C4-2B (cell line): ENCODE results near the gene KRTAP5-1.
"Not testable (repeated sequence)": the region's sequence is repeated elsewhere in the genome, so short reads cannot be mapped to it uniquely, and the experiment has no call there.

Source experiments
- H3K27ac ChIP-seq: fragments of 450-650 bp; 2 replicates; pipeline ENCODE4 v1.5.1; 2017
- ZFX ChIP-seq: fragments of 450-650 bp; IDR thresholded peaks from 2 replicates; pipeline ENCODE4 v1.6.1; 2017
- TF ChIP-seq, protein P1 (sequence below): fragments of 450-650 bp; conservative IDR thresholded peaks from 2 replicates; pipeline ENCODE4 v1.5.1; 2017; ENCODE audit warnings: mild to moderate bottlenecking

The KRTAP5-1 gene

DNA sequence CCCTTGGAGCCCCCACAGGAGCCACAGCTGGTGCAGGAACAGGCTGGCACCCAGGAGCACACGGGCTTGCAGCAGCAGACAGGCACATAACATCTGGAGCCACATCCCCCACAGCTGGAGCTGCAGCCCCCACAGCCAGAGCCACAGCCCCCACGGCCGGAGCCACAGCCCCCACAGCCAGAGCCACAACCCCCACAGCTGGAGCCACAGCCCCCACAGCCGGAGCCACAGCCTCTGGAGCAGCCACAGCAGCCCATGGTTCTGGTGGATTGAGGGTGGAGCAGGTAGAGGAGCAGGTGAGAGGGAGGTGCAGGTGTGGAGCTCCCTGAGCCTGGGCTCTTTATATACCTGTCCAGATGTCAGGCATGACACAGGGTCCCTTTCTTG, 12.9 kb upstream of the KRTAP5-1 start, which contains the start of gene KRTAP5-2:
TSS of gene KRTAP5-2 (minus strand) at position 301 of the 387 bp plus-strand sequence. CDS start at position 257, 44 bp downstream.
- no peak within 1 kb of the TSS for H3K27ac ChIP-seq
- no peak for TF ChIP-seq ZFX
- TF ChIP-seq, protein P1, sequence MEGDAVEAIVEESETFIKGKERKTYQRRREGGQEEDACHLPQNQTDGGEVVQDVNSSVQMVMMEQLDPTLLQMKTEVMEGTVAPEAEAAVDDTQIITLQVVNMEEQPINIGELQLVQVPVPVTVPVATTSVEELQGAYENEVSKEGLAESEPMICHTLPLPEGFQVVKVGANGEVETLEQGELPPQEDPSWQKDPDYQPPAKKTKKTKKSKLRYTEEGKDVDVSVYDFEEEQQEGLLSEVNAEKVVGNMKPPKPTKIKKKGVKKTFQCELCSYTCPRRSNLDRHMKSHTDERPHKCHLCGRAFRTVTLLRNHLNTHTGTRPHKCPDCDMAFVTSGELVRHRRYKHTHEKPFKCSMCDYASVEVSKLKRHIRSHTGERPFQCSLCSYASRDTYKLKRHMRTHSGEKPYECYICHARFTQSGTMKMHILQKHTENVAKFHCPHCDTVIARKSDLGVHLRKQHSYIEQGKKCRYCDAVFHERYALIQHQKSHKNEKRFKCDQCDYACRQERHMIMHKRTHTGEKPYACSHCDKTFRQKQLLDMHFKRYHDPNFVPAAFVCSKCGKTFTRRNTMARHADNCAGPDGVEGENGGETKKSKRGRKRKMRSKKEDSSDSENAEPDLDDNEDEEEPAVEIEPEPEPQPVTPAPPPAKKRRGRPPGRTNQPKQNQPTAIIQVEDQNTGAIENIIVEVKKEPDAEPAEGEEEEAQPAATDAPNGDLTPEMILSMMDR: no peak

DNA sequence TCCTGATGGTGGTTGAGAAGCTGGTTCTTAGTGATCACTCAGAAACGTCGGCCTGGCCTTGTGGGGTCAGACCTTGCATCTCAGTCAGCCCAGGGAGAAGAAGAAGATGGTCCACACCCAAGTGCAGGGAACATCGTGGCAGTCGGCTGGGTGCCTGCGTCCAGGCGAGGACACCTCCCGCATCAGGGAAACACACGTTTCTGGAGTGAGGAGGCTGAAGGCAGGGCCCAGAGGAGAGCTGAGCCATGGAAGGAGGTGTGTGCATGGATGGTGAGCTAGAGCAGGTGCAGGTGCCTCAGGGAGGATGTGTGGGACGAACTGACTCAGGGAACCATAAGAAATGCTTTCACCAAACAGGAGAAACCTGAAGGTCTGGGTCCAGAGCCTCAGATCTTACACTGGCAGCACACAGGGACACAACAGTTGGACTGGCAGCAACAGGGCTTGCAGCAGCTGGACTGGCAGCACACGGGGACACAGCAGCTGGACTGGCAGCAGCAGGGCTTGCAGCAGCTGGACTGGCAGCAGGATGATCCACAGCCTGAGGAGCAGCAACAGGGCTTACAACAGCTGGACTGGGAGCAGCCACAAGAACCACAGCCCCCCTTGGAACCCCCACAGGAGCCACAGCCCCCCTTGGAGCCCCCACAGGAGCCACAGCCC, 12.4 kb upstream of the KRTAP5-1 start:
- no peak overlapping the region for H3K27ac ChIP-seq
- TF ChIP-seq ZFX: no peak
- TF ChIP-seq, protein P1: no peak

DNA sequence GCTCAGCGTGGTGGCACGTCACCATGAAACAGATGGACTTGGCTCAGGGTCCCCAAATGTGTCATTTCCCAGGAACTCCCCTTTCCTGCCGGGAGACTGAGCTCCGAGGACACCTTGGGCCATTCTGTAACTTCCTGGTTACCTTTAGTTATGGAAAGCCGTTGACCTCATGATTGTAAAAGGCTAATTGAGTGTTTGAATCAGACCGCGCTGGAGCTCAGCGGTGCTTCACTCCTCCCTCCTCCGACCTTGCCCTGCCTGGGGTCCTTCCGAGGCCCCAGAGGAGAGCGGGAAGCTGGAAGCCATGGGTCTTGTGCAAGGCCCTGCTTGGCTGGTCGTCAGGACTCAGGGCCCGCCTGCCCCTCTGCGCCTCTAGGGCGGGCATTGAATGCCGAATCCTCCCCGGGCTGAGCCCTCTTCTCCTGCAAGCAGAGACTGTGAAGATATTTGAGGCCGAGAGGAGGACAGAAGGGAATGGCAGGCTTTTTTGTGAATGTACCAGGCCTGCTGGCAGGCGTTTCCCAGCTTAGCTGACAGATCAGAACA, 11.6 kb upstream of the KRTAP5-1 start:
- not testable (repeated sequence) for H3K27ac ChIP-seq

DNA sequence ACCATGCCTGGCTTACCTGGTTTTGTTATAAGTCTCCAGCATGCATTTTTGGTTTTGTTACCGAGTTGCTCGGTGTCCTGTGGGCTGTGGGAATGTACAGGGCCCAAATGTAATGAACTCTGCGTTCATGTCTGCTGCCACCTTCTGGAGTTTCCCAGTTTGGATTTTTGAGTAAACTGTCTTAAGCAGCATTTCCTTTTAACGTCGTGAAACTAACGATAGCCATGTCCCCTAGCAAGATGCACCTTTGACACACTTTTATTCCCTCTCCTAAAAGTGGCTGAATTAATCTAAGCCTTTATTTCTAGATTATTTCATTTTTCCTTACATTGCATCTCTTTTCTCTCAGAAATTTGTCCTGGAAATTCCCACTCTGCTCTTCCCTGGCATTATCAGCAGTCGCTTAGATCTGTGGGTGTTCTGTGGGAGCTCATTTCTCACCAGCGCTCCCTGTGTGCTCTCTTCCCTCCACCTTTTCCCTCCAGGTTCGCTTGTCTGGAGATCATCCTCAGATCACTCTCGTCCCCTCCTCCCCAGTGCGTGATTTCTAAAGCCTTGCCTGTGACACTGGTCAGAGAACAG, 11.0 kb upstream of the KRTAP5-1 start:
- not testable (repeated sequence) for H3K27ac ChIP-seq

DNA sequence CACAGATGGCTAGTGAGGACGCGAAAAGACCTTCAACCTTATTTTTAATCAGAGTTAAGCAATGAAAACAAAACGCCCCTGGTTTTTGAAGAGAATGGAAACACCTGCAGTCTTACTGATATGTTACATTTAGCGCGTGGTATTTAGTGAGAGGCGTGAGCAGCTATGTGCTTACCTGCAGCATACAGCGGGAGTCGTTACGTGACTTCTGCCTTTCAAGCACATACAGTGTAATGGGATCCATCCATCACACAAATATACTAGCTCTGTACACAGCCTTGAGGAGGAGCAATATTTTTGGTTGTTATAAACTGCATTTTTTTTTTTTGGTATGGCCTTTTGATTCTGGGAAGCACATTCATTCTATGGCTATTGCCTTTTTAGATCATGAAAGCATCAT, 7.5 kb upstream of the KRTAP5-1 start:
- TF ChIP-seq, protein P1: no peak
- no peak for TF ChIP-seq ZFX

DNA sequence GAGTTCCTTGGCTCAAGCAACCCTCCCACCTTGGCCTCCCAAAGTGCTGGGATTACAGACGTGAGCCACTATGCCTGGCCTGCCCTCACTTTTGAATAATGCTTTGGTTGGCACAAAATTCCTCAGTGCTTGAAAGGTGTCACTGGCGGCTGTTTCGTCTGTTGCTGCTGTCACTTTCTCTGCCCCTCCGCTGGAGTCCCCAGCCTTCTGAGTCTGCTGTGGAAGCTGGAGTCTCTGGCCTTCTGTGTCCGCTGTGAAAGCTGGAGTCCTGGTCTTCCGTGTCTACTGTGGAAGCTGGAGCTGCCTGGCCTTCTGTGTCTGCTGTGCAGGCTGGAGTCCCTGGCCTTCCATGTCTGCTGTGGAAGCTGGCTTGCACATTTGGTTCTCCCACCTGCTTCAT, 4.9 kb upstream of the KRTAP5-1 start:
- TF ChIP-seq, protein P1: no peak
- TF ChIP-seq ZFX: no peak
- H3K27ac ChIP-seq: no peak overlapping the region

More for the DNA sequence above, 7.5 kb upstream of the KRTAP5-1 start:
- no peak overlapping the region for H3K27ac ChIP-seq

DNA sequence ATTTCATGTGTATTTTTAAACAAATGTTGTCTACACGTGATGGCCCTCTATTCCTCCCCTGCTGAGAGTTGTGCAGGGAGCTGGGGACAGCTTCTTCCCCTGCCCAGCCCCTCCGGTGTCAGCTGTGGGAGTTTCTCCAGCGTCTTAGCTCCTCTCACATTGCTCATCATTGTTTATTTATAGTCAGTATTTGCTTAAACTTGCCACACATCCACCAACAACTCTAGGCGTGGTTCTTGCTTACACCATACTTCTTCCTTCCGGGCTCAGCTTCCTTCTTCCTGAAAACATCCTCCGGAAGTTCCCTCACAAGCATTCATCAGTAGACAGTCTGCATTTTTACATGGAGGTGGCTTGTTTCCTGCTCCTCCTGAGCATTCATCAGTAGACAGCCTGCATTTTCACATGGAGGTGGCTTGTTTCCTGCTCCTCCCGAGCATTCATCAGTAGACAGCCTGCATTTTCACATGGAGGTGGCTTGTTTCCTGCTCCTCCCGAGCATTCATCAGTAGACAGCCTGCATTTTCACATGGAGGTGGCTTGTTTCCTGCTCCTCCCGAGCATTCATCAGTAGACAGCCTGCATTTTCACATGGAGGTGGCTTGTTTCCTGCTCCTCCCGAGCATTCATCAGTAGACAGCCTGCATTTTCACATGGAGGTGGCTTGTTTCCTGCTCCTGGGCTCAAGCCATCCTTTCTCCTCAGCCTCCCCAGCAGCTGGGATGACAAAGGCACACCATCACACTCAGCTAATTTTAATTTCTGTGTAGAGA, 4.3 kb upstream of the KRTAP5-1 start:
- H3K27ac ChIP-seq: not testable (repeated sequence)

DNA sequence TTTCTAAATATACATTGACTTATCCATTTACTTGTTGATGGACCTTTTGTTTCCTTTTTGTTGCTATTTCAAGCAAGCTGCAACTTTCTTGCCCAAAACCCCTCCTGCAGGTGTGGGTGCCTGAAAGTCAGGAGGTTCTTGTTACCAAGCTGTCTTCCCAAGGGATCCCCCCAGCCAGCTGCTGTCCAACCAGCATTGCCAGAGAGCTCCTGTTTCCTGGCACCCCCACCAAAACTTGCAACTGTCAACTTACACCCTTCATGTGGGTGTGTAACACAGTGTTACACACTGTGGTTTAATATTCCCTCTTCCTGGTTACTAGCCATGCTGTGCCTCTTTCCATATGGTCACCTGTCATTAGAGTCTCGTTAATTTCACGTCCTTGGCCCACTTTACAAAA, 1.6 kb upstream of the KRTAP5-1 start:
- no peak for TF ChIP-seq ZFX
- TF ChIP-seq, protein P1: no peak

DNA sequence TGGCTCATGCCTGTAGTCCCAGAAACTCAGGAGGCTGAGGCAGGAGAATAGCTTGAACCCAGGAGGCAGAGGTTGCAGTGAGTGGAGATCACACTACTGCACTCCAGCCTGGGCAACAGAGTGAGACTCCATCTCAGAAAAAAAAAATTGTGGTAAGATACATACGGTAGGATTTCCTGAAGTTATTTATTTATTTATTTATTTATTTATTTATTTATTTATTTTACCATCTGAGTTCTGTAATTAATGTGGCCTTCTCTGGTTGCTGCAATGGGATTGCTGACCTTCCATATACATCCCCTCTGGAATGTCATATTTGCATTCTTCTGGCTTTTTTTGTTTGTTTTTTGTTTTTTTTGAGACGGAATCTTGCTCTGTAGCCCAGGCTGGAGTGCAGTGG, 2.2 kb downstream of the KRTAP5-1 start:
- H3K27ac ChIP-seq: not testable (repeated sequence)

More for the DNA sequence above, 1.6 kb upstream of the KRTAP5-1 start:
- no peak overlapping the region for H3K27ac ChIP-seq
